Frontal cortex (tissue), 4 donors: ENCODE measurements around the gene FAM78A. TPM values are rescaled to one million over a fixed set of nuclear protein-coding genes. Genes with fewer than 3 reads are reported as not detected.
A peak's percentile ranks its signal among the peaks of the same experiment; 100 is the strongest.

Experiments used
- DNase-seq, 2 donors: peaks; one replicate each; pipeline ENCODE4 v3.0.0; 2012; ENCODE audit warnings: low spot score in 2 of 2
- FAIRE-seq: peaks from 2 replicates; lab custom pipeline; 2012; peaks lifted over from hg19 to GRCh38; lab: Jason Lieb, UNC
- total RNA-seq: library from RNA; depleted of rRNA; stranded (reverse); fragments of >200 nt; gene quantifications from one replicate; pipeline ENCODE4 v1.2.3, GENCODE V29; 2014
- donor health status: control.
- donor health status: control.
- donor health status: control.

FAM78A gene
- total RNA-seq, 1 donor from 2014 or later, result 0.82 TPM

DNA sequence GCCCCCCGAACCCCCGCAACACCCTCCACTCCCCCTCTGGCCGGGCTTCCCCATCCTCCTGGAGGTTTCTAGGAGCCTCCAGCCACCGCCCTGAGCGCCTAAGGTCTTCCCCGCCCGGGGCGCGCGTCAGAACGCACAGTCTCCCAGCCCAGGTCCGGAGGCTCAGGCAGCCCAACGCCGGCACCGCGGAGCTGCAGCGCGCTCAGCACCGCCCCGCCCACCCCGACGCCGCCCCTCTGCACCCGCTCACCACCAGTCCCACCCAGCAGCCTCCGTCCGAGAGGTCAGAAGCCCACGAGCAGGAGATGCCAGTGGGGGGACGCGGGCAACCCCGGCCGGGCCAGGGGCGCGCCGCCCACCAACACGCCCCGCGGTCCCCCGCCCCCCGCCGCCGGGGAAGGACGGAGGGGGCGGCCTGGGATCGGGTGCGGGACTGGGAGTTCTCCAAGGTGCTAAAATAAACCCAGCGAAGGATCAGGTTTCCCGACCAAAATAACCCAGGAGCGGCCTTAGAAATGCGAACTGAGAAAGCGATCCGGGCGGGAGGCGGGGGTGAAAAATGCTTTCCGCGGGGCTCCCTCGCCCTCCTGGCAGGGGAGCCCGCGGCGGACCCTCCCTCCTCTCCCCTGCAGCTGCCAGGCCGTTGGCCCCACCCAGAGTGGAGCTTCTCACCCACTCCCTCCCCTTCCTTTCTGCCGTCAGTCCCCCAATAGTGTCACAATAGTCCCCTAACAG lies 6.5 kb upstream of the FAM78A start:
- DNase-seq, result no peak
- no peak for FAIRE-seq

DNA sequence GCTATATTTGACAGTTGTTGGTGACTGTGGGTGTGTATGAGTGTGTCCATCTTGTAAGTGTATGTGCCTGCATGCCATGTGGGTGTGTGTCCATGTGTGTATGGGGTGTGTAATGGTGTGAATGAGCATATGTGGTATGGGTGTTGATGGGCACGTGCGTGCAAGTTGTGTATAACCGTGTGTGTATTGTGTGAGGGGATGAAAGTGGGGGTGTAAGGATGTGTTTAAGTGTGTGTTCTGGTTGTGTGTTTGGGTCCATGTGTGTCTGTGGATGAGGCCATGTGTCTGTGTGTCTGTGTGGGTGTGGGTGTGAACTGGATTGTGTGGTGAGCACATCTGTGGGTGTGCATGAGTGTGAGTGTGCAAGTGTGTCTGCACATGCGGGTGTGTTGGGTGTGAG lies 5.9 kb upstream of the FAM78A start:
- FAIRE-seq, result no peak
- DNase-seq, result no peak

DNA sequence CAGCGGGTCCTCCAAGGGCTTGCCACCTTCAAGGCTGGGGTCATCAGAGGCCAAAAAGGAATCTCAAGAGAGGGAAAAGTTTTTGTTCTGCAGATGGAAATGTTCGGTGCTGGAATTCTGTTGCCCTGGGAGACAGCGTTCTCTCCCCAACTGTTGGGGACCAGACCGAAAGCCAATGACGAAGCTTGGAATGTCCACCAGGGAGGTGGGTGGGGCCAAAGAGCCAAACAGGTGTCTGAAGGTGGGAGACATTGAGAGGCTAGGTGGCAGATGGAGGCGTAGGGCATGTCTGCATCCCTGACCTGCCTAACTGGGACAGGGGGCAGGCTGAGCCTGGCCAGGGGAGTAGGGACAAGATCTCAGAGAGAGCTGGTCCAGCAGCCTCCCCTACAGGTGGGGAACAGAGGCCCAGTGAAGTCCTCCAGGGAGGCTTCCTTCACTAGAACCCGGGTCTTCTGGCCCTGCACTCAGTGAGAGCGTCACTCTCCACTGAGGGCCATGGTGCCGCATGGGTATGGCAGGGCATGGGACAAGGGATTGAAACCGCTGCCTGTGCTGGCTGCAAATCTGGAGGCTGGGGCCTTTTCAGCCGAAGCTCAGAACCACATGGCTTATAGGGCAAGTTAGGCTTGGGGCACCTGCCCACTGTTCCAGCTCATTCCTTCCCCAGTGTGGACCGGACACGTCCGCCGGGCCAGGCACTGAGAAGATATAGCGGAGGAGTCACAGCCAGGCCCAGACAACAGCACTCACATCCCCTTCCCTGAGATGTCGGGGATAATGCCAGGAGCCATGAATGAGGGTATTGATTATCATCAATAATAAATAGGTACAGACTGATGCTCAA lies 5.0 kb upstream of the FAM78A start:
- DNase-seq, result no peak
- no peak for FAIRE-seq

DNA sequence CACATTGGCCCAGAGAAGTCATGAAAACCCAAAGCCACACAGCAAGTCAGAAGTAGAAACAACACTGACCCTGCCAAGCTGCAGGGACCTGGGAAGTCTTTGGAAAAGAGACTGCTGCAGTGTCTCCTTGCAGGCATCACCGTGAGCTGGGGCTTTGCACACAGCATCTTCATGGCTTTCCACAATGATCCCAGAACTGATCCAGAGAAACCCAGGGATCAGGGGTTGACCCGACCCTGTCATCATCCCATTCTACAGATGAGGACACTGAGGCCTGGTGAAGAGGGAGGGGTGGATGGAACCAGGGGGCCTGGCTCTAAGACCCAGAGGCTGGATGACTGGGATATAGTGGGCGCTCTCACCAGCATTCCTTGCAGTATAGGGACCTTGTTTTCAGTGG lies 4.3 kb upstream of the FAM78A start:
- FAIRE-seq, result no peak
- DNase-seq, result no peak

DNA sequence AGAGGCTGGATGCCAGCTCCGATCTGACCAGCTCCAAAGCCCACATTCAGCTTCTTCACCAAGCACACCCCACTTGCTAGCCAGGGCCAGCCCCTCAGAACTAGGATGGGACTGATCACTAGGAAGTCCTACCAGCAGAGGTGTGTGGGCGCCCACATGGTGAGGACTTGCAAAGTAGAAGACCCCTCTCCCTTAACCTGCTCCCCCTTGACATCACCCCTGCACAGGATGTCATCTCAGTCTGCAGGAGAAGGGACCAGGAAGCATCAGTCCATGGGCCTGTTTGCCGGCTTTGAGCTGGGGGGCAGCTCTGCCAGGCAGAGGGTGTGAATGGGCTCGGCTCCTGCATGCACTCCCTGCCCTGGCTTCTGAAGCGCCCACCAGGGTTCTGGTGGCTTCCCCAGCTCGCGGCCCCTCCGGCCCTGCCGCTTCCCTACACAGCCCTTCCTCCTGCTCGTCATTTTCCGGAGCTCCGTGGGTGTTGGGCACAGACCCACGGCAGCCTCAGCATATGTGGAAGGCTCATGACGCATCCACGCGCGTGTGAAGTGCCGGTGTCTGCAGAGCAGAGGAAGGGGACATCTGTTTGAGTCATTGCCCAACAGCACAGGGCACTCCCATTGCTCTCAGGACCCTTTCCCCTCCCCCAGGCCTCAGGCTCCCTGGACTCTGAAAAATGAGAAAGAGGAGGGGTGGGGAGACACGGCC lies 3.7 kb upstream of the FAM78A start:
- no peak for FAIRE-seq
- DNase-seq, result no peak

DNA sequence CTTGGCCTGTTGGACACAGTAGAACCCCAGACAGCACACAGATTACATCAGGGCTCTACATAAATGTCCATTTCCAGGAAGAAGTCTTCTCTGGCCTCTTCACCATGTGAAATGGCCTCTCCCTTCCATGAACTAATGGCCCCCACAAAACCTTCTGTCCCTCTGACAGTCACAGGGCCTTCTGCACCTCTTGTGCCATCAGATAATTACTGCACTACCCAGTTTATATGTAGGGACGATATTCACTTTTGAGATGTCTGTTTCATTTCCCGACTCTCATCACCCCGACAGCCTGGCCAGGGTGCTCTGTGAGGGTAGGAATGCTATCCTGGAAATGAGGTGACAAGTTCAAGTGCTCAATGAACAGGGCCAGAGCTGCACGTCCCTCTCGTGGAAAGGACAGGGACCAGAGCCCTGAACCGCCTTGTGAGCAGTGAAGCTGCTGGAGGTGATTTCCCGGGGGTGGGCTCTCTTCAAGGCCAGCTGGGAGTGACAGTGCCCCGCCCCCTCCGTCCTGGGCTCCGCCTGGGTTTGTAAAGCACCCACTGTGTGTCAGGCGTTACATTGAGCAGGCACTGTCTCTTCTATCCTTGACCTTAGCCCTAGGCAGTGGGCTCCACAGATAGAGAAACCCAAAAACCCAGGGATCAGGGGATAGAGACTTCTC lies 3.0 kb upstream of the FAM78A start:
- FAIRE-seq (no peak), DNase-seq (no peak)

DNA sequence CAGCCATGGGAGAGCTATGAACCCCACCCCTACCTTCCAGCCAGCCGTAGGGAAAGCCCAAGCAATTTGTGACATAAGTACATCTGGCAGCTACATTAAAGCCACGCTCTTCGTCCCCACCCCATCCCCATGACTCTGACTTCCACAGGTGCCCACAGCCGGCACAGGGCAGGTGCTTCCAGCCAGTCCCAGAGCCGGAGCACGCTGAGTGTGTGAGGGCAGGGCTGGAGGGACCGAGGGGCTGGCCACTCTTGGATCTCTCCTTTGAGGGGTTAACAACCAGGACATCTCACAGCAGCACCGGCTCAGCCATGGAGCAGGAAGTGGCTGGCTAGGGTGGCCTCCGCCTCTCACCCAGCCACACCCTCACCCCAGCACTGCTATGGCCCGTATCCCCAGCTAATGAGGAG lies 2.4 kb upstream of the FAM78A start:
- FAIRE-seq (no peak), DNase-seq (no peak)

DNA sequence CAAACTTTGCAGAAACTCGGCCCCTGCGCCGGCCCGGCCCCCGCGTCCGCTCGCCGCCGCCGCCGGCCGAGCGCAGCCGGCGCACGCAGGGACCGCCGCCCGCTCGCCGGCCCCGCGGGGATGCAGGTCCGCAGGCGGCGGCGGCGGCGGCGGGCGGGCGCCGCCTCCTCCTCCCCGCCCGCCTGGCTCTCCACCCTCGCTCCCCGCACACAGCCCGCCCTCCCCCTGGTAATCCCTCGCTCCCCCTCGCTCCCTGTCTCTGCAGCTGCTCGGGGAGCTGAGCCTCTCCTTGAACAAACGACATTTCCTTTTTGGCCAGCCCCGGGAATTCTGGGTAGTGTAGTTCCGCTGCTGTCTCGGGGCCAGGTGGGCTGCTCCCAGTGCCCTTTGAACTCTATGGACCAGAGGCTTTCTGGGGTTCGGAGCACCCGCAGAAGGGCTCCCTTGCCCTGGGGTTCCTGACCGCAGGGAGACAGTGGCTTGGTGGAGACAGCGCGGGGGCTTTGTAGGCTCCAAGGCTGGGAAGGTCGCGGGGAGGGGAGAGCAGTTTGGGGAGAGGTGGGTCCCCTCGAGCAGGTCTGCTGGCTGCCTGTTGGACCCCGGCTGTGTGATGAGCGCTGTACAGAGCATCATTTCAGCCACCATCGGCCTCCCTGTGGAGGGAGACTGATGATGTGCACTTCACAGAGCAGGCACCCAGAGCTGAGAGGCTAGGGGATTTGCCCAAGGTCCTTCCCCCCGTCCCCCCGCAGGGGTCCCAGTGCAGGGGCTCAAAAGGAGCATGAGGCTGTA lies 1.8 kb upstream of the FAM78A start:
- FAIRE-seq (no peak), DNase-seq (peak; percentile 98 to 99)

DNA sequence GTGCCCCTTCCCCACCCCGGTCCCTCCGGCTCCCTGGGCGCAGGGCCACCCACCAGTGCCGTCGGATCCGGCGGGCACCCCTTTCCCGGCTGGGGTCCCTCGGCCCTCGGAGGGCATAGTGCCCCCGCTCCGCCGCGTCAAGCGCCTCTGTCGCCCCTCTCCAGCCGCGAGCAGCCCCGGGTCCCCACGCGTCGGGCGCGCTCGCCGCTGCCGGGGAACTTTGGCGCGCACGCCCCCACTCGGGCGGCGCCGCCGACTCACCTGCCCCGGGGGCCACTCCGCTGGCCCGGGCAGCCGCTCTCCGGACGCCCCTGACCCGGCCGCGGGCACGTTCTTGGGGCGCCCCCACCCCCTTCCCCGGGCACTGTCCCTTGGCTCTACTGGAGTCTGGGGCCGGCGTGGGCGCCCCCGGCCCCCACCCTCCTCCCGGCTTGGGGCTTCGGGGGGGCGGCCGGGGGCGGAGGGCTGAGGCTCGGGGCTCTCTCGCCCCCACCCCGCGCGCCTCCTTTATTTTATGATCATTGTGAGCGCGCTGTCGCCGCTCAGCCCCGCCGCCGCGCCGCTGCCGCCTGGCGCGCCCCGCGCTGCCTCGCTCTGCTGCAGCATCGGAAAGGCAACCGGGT lies 1.1 kb upstream of the FAM78A start:
- peak in 1 of 2 donors; percentile 66 for DNase-seq

DNA sequence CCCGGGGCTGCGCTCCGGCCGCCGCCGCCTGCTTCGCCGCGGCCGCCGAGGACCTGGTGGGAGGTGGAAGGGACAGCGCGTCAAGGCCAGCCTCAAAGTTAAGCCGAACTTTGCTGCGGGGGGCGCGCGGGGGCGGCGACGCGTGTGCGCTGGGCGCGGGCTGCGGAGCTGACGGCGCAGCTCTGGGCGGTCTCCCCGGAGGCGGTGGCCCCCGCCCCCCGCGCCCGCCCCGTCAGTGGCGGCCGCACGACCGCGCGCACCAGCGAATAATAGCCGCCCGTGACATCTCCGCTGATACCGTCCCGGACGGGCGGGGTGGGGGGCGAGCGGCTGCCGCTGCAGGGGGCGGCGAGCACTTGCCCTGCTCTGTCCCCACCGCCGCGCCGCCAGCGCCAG lies 579 bp upstream of the FAM78A start:
- FAIRE-seq (no peak), DNase-seq (no peak)

More for the DNA sequence above, 1.1 kb upstream of the FAM78A start:
- no peak for FAIRE-seq

DNA sequence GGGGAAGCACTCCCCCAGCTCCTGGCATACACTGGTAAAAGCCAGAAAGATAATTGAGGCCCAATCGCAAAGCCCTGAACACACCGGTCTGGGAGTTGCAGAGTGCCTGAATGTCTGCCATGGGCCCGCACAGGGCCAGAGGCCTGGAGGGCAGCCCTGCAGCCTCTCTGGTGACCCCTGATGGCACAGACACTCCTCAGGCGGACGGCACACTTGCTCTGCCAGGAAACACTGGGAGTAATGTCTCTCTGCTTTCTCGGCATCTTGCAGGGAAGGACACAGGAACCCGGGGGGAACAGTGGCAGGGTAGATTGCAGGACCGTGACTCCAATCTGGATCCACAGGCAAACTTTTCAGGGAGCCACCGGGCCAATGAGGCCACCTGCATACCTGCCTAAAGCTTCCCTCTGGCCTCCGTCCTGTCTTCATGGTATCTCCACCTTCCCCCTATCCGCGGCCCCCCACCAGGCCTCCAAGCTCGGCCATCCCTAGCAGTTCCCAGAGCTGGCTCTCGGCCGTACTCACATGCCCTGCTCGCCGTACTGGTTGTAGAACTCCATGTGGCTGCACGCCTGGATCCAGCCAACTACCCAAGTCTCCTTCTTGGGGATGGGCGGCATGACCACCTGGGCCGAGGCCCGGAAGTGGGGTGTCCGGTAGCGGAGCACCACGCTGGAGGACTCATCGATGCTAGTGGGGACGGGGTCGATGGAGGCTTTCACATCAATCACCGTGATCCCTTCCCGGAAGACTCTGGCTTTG lies 797 bp downstream of the FAM78A start:
- no peak for DNase-seq

DNA sequence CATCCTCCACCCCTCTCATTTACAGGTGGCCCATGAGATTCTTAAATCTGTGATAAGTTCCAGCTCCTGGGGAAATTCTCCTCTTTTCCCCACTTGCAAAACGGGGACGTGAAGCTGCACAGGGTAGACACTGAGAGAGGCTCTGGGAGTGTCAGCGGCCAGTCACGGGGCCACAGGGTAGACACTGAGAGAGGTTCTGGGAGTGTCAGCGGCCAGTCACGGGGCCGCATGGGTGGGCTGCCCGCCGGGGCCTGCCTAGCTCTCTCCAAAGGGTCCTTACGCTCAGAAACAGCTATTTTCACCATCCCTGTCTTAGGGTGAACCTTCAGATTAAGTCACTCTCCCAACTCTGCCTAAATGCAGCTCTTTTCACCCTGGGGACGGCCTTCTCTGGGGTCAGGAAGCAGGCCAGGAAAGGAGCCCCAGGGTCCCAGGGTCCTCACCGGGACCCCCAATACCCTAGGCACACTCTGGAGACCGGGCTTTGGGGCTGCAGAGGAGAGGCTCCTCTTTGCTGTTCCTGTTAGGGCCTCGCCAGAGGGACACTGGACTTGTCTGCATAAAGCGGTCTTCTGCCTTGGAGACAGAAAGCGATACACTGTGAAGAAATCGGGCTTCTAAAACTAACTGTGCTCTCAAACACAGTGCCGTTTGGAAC lies 1.5 kb downstream of the FAM78A start:
- no peak for FAIRE-seq
- no peak for DNase-seq

More for the DNA sequence above, 797 bp downstream of the FAM78A start:
- no peak for FAIRE-seq

DNA sequence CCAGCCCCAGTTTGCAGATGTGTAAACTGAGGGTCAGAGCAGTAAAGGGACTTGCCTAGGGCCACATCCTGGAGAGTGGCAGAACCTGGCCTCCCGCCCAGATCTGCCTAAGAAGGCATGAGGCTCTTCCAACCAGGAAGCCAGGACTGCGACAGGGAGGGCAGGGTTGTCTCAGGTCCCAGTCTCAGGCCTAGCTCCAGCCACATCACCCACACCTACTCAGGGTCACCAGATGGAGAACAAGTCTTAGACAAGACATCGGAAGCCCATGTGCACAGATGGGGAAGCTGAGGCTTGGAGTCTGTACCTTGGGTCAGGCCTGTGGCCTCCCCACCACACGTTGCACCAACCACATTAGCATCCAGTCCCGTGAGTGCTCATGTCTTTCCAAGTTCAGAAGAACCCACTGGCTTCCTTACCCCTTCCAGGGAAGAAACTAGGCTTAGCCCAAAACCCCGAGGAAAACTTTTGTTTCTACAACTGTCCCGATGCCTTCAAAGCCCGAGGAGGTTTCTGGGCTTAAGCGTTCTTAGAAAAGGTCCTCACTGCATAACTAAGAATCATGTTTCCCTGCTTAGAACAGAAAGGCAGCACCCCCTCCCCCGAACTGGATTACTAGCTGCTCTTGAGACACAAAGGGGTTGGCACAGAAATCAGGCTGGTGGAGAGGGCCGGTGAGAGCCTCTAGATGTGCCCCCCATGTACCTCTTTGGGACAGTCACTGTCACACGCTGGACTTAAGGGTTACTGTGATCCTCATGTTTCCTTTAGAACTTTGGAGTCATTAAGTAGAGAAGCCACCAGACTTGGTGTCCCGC lies 2.2 kb downstream of the FAM78A start:
- FAIRE-seq (no peak), DNase-seq (no peak)

DNA sequence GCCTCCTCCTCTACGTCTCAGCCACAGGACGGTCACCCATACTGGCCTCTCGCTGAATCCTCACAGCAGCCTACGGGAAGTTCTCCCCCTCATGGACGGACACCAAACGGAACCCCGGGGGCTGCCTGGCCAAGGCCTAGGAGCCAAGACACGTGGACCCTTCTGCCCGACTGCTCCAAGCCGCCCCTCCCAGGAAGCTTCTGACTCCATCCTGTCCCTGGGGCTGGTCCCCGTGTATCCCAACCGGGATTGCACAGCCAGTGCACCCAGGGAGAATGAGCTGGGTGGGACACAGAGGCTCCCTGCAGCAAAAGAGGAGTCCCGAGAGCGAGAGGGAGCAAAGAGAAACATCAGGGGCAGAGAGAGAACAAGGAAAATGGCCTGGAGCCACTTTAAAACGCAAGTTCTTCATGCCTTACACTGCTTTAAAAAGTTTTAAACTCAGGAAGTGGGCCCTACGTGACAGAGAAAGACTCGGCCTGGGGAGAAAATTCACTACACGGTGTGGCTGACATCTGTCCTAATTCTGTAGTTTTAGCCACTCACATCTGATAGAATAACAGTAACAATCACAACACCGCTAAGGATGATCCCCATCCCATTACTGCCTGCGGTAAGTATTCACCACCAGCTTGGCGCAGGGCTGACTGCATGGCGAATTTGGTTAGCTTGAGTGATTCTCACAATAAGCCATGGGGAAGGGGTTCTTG lies 3.0 kb downstream of the FAM78A start:
- FAIRE-seq, result no peak
- DNase-seq, result no peak

DNA sequence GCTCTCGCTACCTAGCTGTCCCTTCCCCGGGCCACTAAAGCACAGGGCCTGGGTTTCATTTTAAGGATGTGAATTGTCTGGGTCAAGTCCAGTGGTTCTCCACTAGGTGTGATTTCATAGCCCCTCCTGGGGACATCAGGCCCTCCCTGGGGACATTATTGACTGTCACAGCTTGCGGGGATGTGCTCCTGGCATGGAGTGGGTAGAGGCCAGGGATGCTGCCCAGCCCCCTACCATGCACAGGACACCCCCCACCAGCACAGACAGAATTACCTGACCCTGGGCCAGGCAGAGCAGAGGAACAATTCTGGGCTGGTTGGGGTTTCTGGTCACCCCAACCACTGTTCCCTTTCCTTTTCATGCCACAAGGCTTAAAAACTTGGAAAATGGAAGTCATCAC lies 4.1 kb downstream of the FAM78A start:
- FAIRE-seq (no peak), DNase-seq (no peak)

DNA sequence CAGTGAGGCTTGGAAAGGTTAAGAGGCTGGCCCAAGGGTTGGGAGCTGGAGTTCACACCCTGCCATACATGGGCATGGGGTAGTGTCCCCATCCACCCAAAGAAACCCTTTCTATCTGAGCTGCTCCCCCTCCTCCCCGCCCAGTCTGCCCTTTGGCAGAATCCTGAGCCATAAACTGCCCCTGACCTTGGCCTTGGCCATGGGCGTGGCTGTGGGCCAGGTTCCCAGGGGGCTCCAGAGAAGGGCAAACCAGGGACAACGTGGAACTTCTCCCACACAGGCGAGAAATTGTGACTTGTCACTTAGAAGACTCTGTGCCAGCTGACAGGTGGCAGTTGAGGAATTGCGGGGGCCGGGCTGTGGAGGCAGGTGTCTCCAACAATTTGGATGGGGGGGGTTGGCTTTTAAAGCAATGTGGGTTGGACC lies 4.8 kb downstream of the FAM78A start:
- FAIRE-seq, result no peak
- no peak for DNase-seq
